ENCODE results near the gene CHD6.

DNA sequence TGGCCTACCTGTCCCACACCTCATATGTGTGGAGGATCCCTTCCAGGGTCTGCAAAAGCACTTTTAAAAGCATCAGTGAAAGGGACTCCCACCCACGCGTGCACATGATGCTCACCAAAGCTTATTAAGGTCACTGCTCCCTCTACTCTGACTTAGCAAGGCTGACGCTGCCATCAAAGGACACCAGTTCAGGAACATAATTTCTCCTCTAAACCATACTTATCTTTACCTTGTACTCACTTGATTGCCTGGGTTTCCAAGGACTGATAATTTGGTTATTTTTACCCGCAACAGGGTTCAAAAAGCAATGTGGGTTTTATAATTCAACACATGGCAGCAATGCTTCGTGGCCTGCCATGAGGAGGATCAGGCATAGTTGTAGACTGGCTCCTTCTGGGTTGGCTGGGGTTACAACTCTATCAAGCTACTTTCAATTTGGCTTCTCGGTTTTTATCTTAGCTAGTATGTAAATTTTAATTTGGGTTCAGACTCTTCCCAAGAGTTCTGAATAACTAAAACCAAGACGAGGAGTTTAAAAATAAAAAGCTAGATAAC lies 199.4 kb downstream of the CHD6 start:
- TF ChIP-seq, protein P1, sequence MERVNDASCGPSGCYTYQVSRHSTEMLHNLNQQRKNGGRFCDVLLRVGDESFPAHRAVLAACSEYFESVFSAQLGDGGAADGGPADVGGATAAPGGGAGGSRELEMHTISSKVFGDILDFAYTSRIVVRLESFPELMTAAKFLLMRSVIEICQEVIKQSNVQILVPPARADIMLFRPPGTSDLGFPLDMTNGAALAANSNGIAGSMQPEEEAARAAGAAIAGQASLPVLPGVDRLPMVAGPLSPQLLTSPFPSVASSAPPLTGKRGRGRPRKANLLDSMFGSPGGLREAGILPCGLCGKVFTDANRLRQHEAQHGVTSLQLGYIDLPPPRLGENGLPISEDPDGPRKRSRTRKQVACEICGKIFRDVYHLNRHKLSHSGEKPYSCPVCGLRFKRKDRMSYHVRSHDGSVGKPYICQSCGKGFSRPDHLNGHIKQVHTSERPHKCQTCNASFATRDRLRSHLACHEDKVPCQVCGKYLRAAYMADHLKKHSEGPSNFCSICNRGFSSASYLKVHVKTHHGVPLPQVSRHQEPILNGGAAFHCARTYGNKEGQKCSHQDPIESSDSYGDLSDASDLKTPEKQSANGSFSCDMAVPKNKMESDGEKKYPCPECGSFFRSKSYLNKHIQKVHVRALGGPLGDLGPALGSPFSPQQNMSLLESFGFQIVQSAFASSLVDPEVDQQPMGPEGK (CRISPR knock-in tag; IDR thresholded peaks at IDR 0.05; ENCODE audit: borderline replicate concordance), result no peak
- TF ChIP-seq ZFP3 (CRISPR knock-in tag; IDR thresholded peaks at IDR 0.05) (no peak), ARNTL (CRISPR knock-in tag; IDR thresholded peaks at IDR 0.05; ENCODE audit: borderline replicate concordance, low read depth) (no peak), RARB (CRISPR knock-in tag; IDR thresholded peaks at IDR 0.05) (no peak), BACH2 (CRISPR knock-in tag; IDR thresholded peaks at IDR 0.05; ENCODE audit: borderline replicate concordance) (no peak), PPARA (CRISPR knock-in tag; IDR thresholded peaks at IDR 0.05; ENCODE audit: borderline replicate concordance) (no peak), ISL1 (CRISPR knock-in tag; IDR thresholded peaks at IDR 0.05) (no peak), SNAI2 (CRISPR knock-in tag; IDR thresholded peaks at IDR 0.05) (no peak), ZC3H10 (CRISPR knock-in tag; IDR thresholded peaks at IDR 0.05) (no peak)
- TF ChIP-seq, protein P2, sequence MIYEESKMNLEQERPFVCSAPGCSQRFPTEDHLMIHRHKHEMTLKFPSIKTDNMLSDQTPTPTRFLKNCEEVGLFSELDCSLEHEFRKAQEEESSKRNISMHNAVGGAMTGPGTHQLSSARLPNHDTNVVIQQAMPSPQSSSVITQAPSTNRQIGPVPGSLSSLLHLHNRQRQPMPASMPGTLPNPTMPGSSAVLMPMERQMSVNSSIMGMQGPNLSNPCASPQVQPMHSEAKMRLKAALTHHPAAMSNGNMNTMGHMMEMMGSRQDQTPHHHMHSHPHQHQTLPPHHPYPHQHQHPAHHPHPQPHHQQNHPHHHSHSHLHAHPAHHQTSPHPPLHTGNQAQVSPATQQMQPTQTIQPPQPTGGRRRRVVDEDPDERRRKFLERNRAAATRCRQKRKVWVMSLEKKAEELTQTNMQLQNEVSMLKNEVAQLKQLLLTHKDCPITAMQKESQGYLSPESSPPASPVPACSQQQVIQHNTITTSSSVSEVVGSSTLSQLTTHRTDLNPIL (CRISPR knock-in tag; IDR thresholded peaks at IDR 0.05; ENCODE audit: low read depth), result no peak
- TF ChIP-seq, protein P3, sequence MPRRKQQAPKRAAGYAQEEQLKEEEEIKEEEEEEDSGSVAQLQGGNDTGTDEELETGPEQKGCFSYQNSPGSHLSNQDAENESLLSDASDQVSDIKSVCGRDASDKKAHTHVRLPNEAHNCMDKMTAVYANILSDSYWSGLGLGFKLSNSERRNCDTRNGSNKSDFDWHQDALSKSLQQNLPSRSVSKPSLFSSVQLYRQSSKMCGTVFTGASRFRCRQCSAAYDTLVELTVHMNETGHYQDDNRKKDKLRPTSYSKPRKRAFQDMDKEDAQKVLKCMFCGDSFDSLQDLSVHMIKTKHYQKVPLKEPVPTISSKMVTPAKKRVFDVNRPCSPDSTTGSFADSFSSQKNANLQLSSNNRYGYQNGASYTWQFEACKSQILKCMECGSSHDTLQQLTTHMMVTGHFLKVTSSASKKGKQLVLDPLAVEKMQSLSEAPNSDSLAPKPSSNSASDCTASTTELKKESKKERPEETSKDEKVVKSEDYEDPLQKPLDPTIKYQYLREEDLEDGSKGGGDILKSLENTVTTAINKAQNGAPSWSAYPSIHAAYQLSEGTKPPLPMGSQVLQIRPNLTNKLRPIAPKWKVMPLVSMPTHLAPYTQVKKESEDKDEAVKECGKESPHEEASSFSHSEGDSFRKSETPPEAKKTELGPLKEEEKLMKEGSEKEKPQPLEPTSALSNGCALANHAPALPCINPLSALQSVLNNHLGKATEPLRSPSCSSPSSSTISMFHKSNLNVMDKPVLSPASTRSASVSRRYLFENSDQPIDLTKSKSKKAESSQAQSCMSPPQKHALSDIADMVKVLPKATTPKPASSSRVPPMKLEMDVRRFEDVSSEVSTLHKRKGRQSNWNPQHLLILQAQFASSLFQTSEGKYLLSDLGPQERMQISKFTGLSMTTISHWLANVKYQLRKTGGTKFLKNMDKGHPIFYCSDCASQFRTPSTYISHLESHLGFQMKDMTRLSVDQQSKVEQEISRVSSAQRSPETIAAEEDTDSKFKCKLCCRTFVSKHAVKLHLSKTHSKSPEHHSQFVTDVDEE (CRISPR knock-in tag; IDR thresholded peaks at IDR 0.05), result no peak
